Endothelial cell of umbilical vein (primary cell): ENCODE measurements around the gene CBLC. TPM values are rescaled to one million over a fixed set of nuclear protein-coding genes. Genes with fewer than 3 reads are reported as not detected.
"Not testable (repeated sequence)": the region's sequence is repeated elsewhere in the genome, so short reads cannot be mapped to it uniquely, and the experiment has no call there.

Source experiments
- BruUV-seq: library from RNA; stranded (reverse); fragments of 400-500 nt; replicated peaks from 2 replicates; lab custom pipeline; 2021; lab: Mats Ljungman, UMichigan
- CTCF ChIA-PET: fragments of 300-600, 350-600 bp; sonication (Branson Sonifier 250); formaldehyde crosslinking; loops from one replicate; lab custom pipeline; 2021; ENCODE audit warnings: antibody characterized with exemption, inconsistent platforms; lab: Charles Lee
- POLR2A ChIA-PET: fragments of 300-600, 350-600 bp; sonication (Branson Sonifier 250); formaldehyde crosslinking; loops from one replicate; lab custom pipeline; 2021; ENCODE audit warnings: antibody characterized with exemption, inconsistent platforms; lab: Charles Lee
- DNase-seq: peaks from one replicate; pipeline ENCODE4 v3.0.0-alpha.2; 2011; ENCODE audit warnings: low read depth, low spot score
- FAIRE-seq: peaks from 2 replicates; lab custom pipeline; 2011; peaks lifted over from hg19 to GRCh38; lab: Jason Lieb, UNC
- H2AFZ ChIP-seq: 2 replicates; pipeline ENCODE4 v1.6.0; 2012; ENCODE audit warnings: low read depth, low read length, control low read depth, inconsistent platforms
- H3K27ac ChIP-seq: 2 replicates; pipeline ENCODE4 v1.5.1; 2011; ENCODE audit warnings: low read depth, mild to moderate bottlenecking, control low read depth, low read length, moderate library complexity; ENCODE audit not compliant: insufficient read depth
- H3K27me3 ChIP-seq, 2 experiments: 2 replicates each; pipeline versions ENCODE4 v1.6.0 to v1.6.1; 2011; ENCODE audit warnings: low read length in 2 of 2, mixed read lengths in 1 of 2; ENCODE audit not compliant: control insufficient read depth in 2 of 2, insufficient read depth in 2 of 2
- H3K36me3 ChIP-seq, 2 experiments: 2 replicates in 1 of 2; 3 replicates in 1 of 2; pipeline ENCODE4 v1.5.1; 2011; ENCODE audit warnings: low read length in 2 of 2, mild to moderate bottlenecking in 1 of 2, moderate library complexity in 1 of 2; ENCODE audit not compliant: control insufficient read depth in 2 of 2, insufficient read depth in 2 of 2; ENCODE audit errors: extremely low read depth in 1 of 2
- H3K4me1 ChIP-seq: 3 replicates; pipeline ENCODE4 v1.5.1; 2011; ENCODE audit warnings: mild to moderate bottlenecking, low read length; ENCODE audit not compliant: control insufficient read depth, insufficient read depth; ENCODE audit errors: extremely low read depth
- H3K4me2 ChIP-seq: 2 replicates; pipeline ENCODE4 v1.6.1; 2011; ENCODE audit warnings: low read length, control low read depth, mixed read lengths; ENCODE audit not compliant: insufficient read depth
- H3K4me3 ChIP-seq, 3 experiments: fragments of 200-600 bp in 1 of 3; sonication (generic), shearing (Covaris generic) in 1 of 3; replicated peaks in 1 of 3; 2 replicates each; pipeline ENCODE4 v1.5.1; 2011 to 2016; ENCODE audit warnings: control low read depth in 3 of 3, low read length in 3 of 3, mild to moderate bottlenecking in 2 of 3, inconsistent platforms in 1 of 3, low read depth in 1 of 3, moderate library complexity in 1 of 3; ENCODE audit not compliant: insufficient read depth in 1 of 3
- H3K79me2 ChIP-seq: 2 replicates; pipeline ENCODE4 v1.6.0; 2012; ENCODE audit warnings: low read length, inconsistent platforms; ENCODE audit not compliant: control insufficient read depth, insufficient read depth
- H3K9ac ChIP-seq: replicated peaks from 2 replicates; pipeline ENCODE3; 2011; ENCODE audit warnings: low read length, control low read depth; ENCODE audit not compliant: insufficient read depth; ENCODE audit errors: extremely low read depth
- H3K9me1 ChIP-seq: replicated peaks from 3 replicates; pipeline ENCODE4 v1.6.0; 2011; ENCODE audit warnings: mild to moderate bottlenecking, low read length; ENCODE audit not compliant: control insufficient read depth, insufficient read depth; ENCODE audit errors: extremely low read depth
- H3K9me3 ChIP-seq: replicated peaks from 2 replicates; pipeline ENCODE4 v1.5.1; 2012; ENCODE audit warnings: low read length, inconsistent platforms; ENCODE audit not compliant: control insufficient read depth, insufficient read depth
- H4K20me1 ChIP-seq: replicated peaks from 2 replicates; pipeline ENCODE3; 2011; ENCODE audit warnings: mild to moderate bottlenecking, low read length; ENCODE audit not compliant: control insufficient read depth, insufficient read depth; ENCODE audit errors: extremely low read depth
- FOS ChIP-seq: IDR thresholded peaks from 2 replicates; pipeline ENCODE4 v1.6.1; 2011; ENCODE audit warnings: mild to moderate bottlenecking, low read length, moderate library complexity, borderline replicate concordance; ENCODE audit not compliant: insufficient read depth
- MAX ChIP-seq: IDR thresholded peaks from 2 replicates; pipeline ENCODE4 v1.6.1; 2011; ENCODE audit not compliant: insufficient read depth, insufficient read length
- MYC ChIP-seq: IDR thresholded peaks from one replicate; pipeline ENCODE4 v1.6.1; 2011; ENCODE audit warnings: mild to moderate bottlenecking, low read depth, low read length
- POLR2A ChIP-seq: IDR thresholded peaks from 2 replicates; pipeline ENCODE4 v1.6.1; 2012; ENCODE audit warnings: low read depth, mild to moderate bottlenecking, control low read depth, low read length
- POLR2AphosphoS5 ChIP-seq: IDR thresholded peaks from 2 replicates; pipeline ENCODE4 v1.6.1; 2012; ENCODE audit warnings: low read depth, mild to moderate bottlenecking, control low read depth, low read length, moderate library complexity; ENCODE audit not compliant: insufficient read depth
- dilution Hi-C: fragments of 300-500 bp; cut with MboI; formaldehyde crosslinking; loops from one replicate; pipeline ENCODE4 v1.15.0; 2019; ENCODE audit warnings: low sequenced_read_pairs; ENCODE audit not compliant: extremely low pct_ligation_motif_present
- intact Hi-C: fragments of 100-400 bp; cut with micrococcal nuclease; formaldehyde crosslinking; loops from one replicate; pipeline ENCODE4 v1.10.0; 2022
- polyA plus RNA-seq, 4 experiments: library from polyadenylated mRNA; depleted of rRNA in 3 of 4; stranded (reverse) in 3 of 4; unstranded in 1 of 4; fragments of >200 nt; gene quantifications; 2 replicates each; pipeline versions ENCODE4 v1.2.1 to v1.2.3, GENCODE V29; 2011 to 2012; ENCODE audit warnings: missing spikeins in 1 of 4
- total RNA-seq: library from RNA; stranded (reverse); gene quantifications from 2 replicates; pipeline ENCODE4 v1.2.3, GENCODE V29; 2021

Gene CBLC
- total and polyA plus RNA-seq, 2 donors (not counting 3 experiments of a cell fraction or from before 2014, with no cell fraction given), result 0.04 TPM; not detected in 1

- H3K4me3 ChIP-seq, H4K20me1 ChIP-seq, H3K4me1 ChIP-seq, CTCF ChIA-PET, H3K27me3 ChIP-seq, intact Hi-C loops, H2AFZ ChIP-seq, H3K4me2 ChIP-seq, FAIRE-seq, dilution Hi-C loops, DNase-seq, H3K9me3 ChIP-seq, H3K79me2 ChIP-seq, H3K27ac ChIP-seq, H3K9me1 ChIP-seq, H3K36me3 ChIP-seq, BruUV-seq, H3K9ac ChIP-seq, POLR2A ChIA-PET: not testable (repeated sequence)
These were observed 56.7 kb downstream of the CBLC start for GRCh38 chr19:44834399-44834798.

GRCh38 chr19:44839276-44839675 lies 61.6 kb downstream of the CBLC start:
- ChIA-PET CTCF (interaction anchor here (3.1 kb wide), 1 partner anchor 115 kb away, joined by 12 read pairs; no protein-coding TSS in a partner anchor), POLR2A (no interaction called here)
- BruUV-seq, result no TSS peak
- no peak overlapping the region for H3K4me2 ChIP-seq
- no peaks in the 10 kb centered on the region for H3K79me2 ChIP-seq
- TF ChIP-seq POLR2AphosphoS5 (no peak), MYC (no peak), MAX (no peak), FOS (no peak), POLR2A (no peak)
- dilution Hi-C loops (no loop called here), intact Hi-C loops (no loop called here)
- H4K20me1 ChIP-seq, result no peaks in the 10 kb centered on the region
- H3K36me3 ChIP-seq, result no peaks in the 10 kb centered on the region
- H3K9me1 ChIP-seq, result no peaks in the 10 kb centered on the region
- no peaks in the 10 kb centered on the region for H3K27me3 ChIP-seq
- DNase-seq (no peak), FAIRE-seq (no peak)
- H2AFZ ChIP-seq, result no peak overlapping the region
- H3K4me3 ChIP-seq, result no peak overlapping the region
- H3K27ac ChIP-seq, result no peak overlapping the region
- H3K9ac ChIP-seq, result no peak overlapping the region
- H3K9me3 ChIP-seq, result no peaks in the 10 kb centered on the region
- H3K4me1 ChIP-seq, result no peaks in the 10 kb centered on the region
